ENCODE data around the gene LDHA.

Gene LDHA

DNA sequence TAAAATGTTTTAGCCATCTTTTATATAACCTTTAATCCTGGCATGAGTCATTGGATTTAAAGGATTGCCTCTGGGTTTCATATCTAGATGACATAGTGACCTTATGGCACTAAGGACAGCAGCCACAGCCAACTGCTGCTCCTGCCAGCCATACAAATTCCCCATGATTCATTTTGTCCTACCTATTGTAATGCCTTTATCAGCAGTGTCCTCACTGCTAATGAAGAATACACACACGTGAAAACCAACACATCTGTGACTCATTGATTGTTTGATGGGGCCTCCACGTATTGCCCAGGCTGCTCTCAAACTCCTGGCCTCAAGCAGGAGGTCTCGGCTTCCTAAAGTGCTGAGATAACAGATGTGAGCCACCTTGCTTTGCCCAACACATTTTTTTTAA, 63.1 kb downstream of the LDHA start:
- ATAC-seq (replicated peaks; ENCODE audit: extremely low read depth, poor library complexity, severe bottlenecking) (no peak), DNase-seq (ENCODE audit: low spot score in 2 of 2) (no peak)
- Mint-ChIP-seq H3K27ac (ENCODE audit: low read depth) (no peak overlapping the region), H3K9me3 (no peaks in the 10 kb centered on the region), H3K4me3 (no peak overlapping the region), H3K4me1 (peaks cover 5% of the 10 kb centered on the region), H3K27me3 (no peaks in the 10 kb centered on the region), H3K36me3 (ENCODE audit: insufficient read depth) (no peaks in the 10 kb centered on the region)
